ENCODE measurements around the gene CPA1.
"Not testable (repeated sequence)": the region's sequence is repeated elsewhere in the genome, so short reads cannot be mapped to it uniquely, and the experiment has no call there.

The CPA1 gene

GRCh38 chr7:130372402-130373165 is 7.7 kb upstream of the CPA1 start:
- no peak for DNase-seq (ENCODE audit: low read depth in 2 of 2)

- no peak for DNase-seq (ENCODE audit: low read depth in 2 of 2)
These were observed 5.8 kb upstream of the CPA1 start for GRCh38 chr7:130374507-130374906.

- not testable (repeated sequence) for DNase-seq (ENCODE audit: low read depth in 2 of 2)
These were observed 3.8 kb upstream of the CPA1 start for GRCh38 chr7:130376461-130376860.

- DNase-seq (ENCODE audit: low read depth in 2 of 2): no peak
These were observed 3.1 kb upstream of the CPA1 start for GRCh38 chr7:130377178-130377577.

- DNase-seq (ENCODE audit: low read depth in 2 of 2): no peak
These were observed 1.3 kb upstream of the CPA1 start for GRCh38 chr7:130379019-130379418.

GRCh38 chr7:130379532-130379920 is 768 bp upstream of the CPA1 start:
- DNase-seq (ENCODE audit: low read depth in 2 of 2): no peak

- DNase-seq (ENCODE audit: low read depth in 2 of 2): no peak
These were observed 664 bp downstream of the CPA1 start for GRCh38 chr7:130380861-130381455.

- DNase-seq (ENCODE audit: low read depth in 2 of 2): no peak
These were observed 1.4 kb downstream of the CPA1 start for GRCh38 chr7:130381468-130382312.

- DNase-seq (ENCODE audit: low read depth in 2 of 2): no peak
These were observed 3.1 kb downstream of the CPA1 start for GRCh38 chr7:130383187-130383980.

GRCh38 chr7:130384371-130384801 is 4.1 kb downstream of the CPA1 start:
- no peak for DNase-seq (ENCODE audit: low read depth in 2 of 2)

GRCh38 chr7:130384841-130385599 is 4.7 kb downstream of the CPA1 start:
- no peak for DNase-seq (ENCODE audit: low read depth in 2 of 2)

GRCh38 chr7:130385600-130386066 is 5.3 kb downstream of the CPA1 start:
- no peak for DNase-seq (ENCODE audit: low read depth in 2 of 2)

- no peak for DNase-seq (ENCODE audit: low read depth in 2 of 2)
These were observed 6.6 kb downstream of the CPA1 start for GRCh38 chr7:130386876-130387275.

- DNase-seq (ENCODE audit: low read depth in 2 of 2): no peak
These were observed 7.0 kb downstream of the CPA1 start for GRCh38 chr7:130387306-130387627.

- DNase-seq (ENCODE audit: low read depth in 2 of 2): peak; percentile 84 to 85
These were observed 7.5 kb downstream of the CPA1 start for GRCh38 chr7:130387628-130388403.

GRCh38 chr7:130388671-130389070 is 8.4 kb downstream of the CPA1 start:
- no peak for DNase-seq (ENCODE audit: low read depth in 2 of 2)

GRCh38 chr7:130390486-130390885 is 10.2 kb downstream of the CPA1 start:
- DNase-seq (ENCODE audit: low read depth in 2 of 2): no peak

GRCh38 chr7:130393101-130393561 is 12.8 kb downstream of the CPA1 start:
- peak; percentile 61 to 69 for DNase-seq (ENCODE audit: low read depth in 2 of 2)

GRCh38 chr7:130393841-130394411 is 13.6 kb downstream of the CPA1 start:
- DNase-seq (ENCODE audit: low read depth in 2 of 2): no peak
